Measurements from ENCODE around the gene OR6C6.

- no peak for TF ChIP-seq CTCF (IDR thresholded peaks at IDR 0.05; ENCODE audit: low read depth, low read length)
- no peak for TF ChIP-seq POLR2A (IDR thresholded peaks at IDR 0.05; ENCODE audit: extremely low read depth, insufficient read length)
- no peak for TF ChIP-seq MYC (IDR thresholded peaks at IDR 0.05; ENCODE audit: low read depth, low read length)
- no peak for TF ChIP-seq MAX (IDR thresholded peaks at IDR 0.05; ENCODE audit: low read depth, low read length)
Observed at GRCh38 chr12:55246159-55246558, 50.2 kb downstream of the OR6C6 start.

All from NB4 (cell line).